Colonic mucosa (tissue), 4 donors: ENCODE measurements around the gene LEPR. TPM values are rescaled to one million over a fixed set of nuclear protein-coding genes. Genes with fewer than 3 reads are reported as not detected.

Experiments used
- DNase-seq: peaks from one replicate; pipeline ENCODE4 v3.0.0-alpha.2; 2020
- H3K27ac ChIP-seq: fragments of 200-600 bp; one replicate; pipeline ENCODE4 v1.8.0; 2021
- H3K27me3 ChIP-seq: fragments of 200-600 bp; one replicate; pipeline ENCODE4 v1.8.0; 2021
- H3K36me3 ChIP-seq: fragments of 200-600 bp; one replicate; pipeline ENCODE4 v1.8.0; 2021
- H3K4me1 ChIP-seq: fragments of 200-600 bp; one replicate; pipeline ENCODE4 v1.8.0; 2021; ENCODE audit warnings: mild to moderate bottlenecking
- H3K4me3 ChIP-seq: fragments of 200-600 bp; one replicate; pipeline ENCODE4 v1.8.0; 2021
- H3K9ac ChIP-seq, 2 donors: one replicate each; pipeline ENCODE4 v1.7.0; 2013; ENCODE audit warnings: control low read depth in 2 of 2, low read depth in 2 of 2, low read length in 2 of 2
- H3K9me3 ChIP-seq: fragments of 200-600 bp; one replicate; pipeline ENCODE4 v1.8.0; 2021
- CTCF ChIP-seq: fragments of 200-600 bp; IDR thresholded peaks from one replicate; pipeline ENCODE4 v1.8.0; 2022; ENCODE audit warnings: antibody characterized with exemption, mild to moderate bottlenecking
- intact Hi-C: fragments of 100-400 bp; cut with DNase I; formaldehyde crosslinking; loops from one replicate; pipeline ENCODE4 v1.14.1; 2022
- total RNA-seq, 2 donors: library from RNA; stranded (reverse); fragmentation: NEBNext Ultra II Directional in 1 of 2; extraction: Animal tissue kit (Norgen Biotek cat#: 25700) in 1 of 2; gene quantifications; one replicate each; pipeline ENCODE4 v1.2.1, GENCODE V29; 2021
- donor health status: healthy.
- donor health status: DM: no; HTN: no; CAD: no.
- donor health status: DM: no; HTN: no; CAD: no.

Gene LEPR
- total RNA-seq, 2 donors from 2014 or later: 3.7 to 6.5 TPM

- no peaks in the 10 kb centered on the region for H3K9me3 ChIP-seq
- intact Hi-C loops: no loop called here
- no peak overlapping the region for H3K9ac ChIP-seq
- H3K27ac ChIP-seq: no peak overlapping the region
- no peak overlapping the region for H3K4me3 ChIP-seq
- no peaks in the 10 kb centered on the region for H3K27me3 ChIP-seq
- no peak for TF ChIP-seq CTCF
- H3K36me3 ChIP-seq: no peaks in the 10 kb centered on the region
- no peak for DNase-seq
- H3K4me1 ChIP-seq: no peaks in the 10 kb centered on the region
These were observed 34.0 kb upstream of the LEPR start for GRCh38 chr1:65386439-65386838.

GRCh38 chr1:65387821-65388220 is 32.6 kb upstream of the LEPR start:
- no peak overlapping the region for H3K4me3 ChIP-seq
- H3K27me3 ChIP-seq: no peaks in the 10 kb centered on the region
- no peaks in the 10 kb centered on the region for H3K9me3 ChIP-seq
- no peak overlapping the region for H3K27ac ChIP-seq
- no peak overlapping the region for H3K9ac ChIP-seq
- intact Hi-C loops: no loop called here
- no peaks in the 10 kb centered on the region for H3K4me1 ChIP-seq
- H3K36me3 ChIP-seq: no peaks in the 10 kb centered on the region
- no peak for DNase-seq
- TF ChIP-seq CTCF: no peak

GRCh38 chr1:65388908-65389695 is 31.4 kb upstream of the LEPR start:
- Histone ChIP-seq H3K27ac (no peak overlapping the region), H3K36me3 (no peaks in the 10 kb centered on the region), H3K4me3 (no peak overlapping the region), H3K9ac (no peak overlapping the region), H3K4me1 (no peaks in the 10 kb centered on the region), H3K9me3 (no peaks in the 10 kb centered on the region), H3K27me3 (no peaks in the 10 kb centered on the region)
- intact Hi-C loops: no loop called here
- TF ChIP-seq CTCF: no peak
- no peak for DNase-seq

GRCh38 chr1:65392497-65392896 is 28.0 kb upstream of the LEPR start:
- H3K4me1 ChIP-seq: no peaks in the 10 kb centered on the region
- DNase-seq: no peak
- no peak overlapping the region for H3K27ac ChIP-seq
- TF ChIP-seq CTCF: no peak
- no peaks in the 10 kb centered on the region for H3K36me3 ChIP-seq
- no peaks in the 10 kb centered on the region for H3K9me3 ChIP-seq
- no peaks in the 10 kb centered on the region for H3K27me3 ChIP-seq
- intact Hi-C loops: no loop called here
- no peak overlapping the region for H3K9ac ChIP-seq
- H3K4me3 ChIP-seq: no peak overlapping the region

- no peak overlapping the region for H3K27ac ChIP-seq
- H3K36me3 ChIP-seq: no peaks in the 10 kb centered on the region
- no peak for TF ChIP-seq CTCF
- no peak overlapping the region for H3K9ac ChIP-seq
- no peak overlapping the region for H3K4me3 ChIP-seq
- no peaks in the 10 kb centered on the region for H3K4me1 ChIP-seq
- DNase-seq: no peak
- intact Hi-C loops: no loop called here
- H3K27me3 ChIP-seq: no peaks in the 10 kb centered on the region
- no peaks in the 10 kb centered on the region for H3K9me3 ChIP-seq
These were observed 27.1 kb upstream of the LEPR start for GRCh38 chr1:65393347-65393746.
